ENCODE measurements around the gene SLC26A8.
"Not testable (repeated sequence)": the region's sequence is repeated elsewhere in the genome, so short reads cannot be mapped to it uniquely, and the experiment has no call there.

SLC26A8 gene

DNA sequence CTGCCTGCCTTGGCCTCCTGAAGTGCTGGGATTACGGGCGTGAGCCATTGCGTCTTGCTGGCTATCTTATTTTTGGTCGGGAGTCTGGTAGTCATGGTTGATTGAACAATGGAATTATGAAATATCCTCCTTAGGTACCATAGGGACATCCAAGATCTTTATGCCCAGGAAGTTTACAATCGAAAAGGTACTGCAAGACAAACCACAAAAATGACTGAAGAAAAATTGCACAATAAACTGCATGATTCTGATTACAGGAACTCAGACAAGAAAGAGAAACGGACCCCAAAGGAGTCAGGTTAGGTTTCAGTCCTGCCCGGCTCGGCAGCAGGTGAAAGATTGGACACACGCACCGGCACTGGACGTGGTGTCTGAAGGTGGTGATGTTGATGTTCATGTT lies 5.3 kb downstream of the SLC26A8 start:
- TF ChIP-seq, protein P1, sequence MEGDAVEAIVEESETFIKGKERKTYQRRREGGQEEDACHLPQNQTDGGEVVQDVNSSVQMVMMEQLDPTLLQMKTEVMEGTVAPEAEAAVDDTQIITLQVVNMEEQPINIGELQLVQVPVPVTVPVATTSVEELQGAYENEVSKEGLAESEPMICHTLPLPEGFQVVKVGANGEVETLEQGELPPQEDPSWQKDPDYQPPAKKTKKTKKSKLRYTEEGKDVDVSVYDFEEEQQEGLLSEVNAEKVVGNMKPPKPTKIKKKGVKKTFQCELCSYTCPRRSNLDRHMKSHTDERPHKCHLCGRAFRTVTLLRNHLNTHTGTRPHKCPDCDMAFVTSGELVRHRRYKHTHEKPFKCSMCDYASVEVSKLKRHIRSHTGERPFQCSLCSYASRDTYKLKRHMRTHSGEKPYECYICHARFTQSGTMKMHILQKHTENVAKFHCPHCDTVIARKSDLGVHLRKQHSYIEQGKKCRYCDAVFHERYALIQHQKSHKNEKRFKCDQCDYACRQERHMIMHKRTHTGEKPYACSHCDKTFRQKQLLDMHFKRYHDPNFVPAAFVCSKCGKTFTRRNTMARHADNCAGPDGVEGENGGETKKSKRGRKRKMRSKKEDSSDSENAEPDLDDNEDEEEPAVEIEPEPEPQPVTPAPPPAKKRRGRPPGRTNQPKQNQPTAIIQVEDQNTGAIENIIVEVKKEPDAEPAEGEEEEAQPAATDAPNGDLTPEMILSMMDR (IDR thresholded peaks at IDR 0.05; ENCODE audit: borderline replicate concordance, insufficient read depth, low read depth, low read length): no peak
- no peak overlapping the region for H3K4me3 ChIP-seq (ENCODE audit: low read depth, low read length)

DNA sequence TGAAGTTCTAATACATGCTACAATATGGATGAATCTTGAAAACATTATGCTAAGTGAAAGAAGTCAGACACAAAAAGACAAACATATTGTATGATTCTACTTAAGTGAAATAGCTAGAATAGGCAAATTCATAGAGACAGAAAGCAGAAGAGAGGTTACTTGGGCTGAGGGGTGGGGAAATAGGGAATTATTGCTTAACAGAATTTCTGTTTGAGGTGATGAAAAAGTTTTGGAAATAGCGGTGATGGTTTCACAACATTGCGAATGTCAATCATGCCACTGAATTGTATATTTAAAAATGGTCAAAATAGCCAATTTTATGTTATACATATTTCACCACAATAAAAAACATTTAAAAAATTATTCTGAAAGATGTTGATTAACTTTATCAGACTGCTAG lies 6.1 kb downstream of the SLC26A8 start:
- TF ChIP-seq, protein P1 (IDR thresholded peaks at IDR 0.05; ENCODE audit: borderline replicate concordance, insufficient read depth, low read depth, low read length): no peak
- H3K4me3 ChIP-seq (ENCODE audit: low read depth, low read length): no peak overlapping the region

DNA sequence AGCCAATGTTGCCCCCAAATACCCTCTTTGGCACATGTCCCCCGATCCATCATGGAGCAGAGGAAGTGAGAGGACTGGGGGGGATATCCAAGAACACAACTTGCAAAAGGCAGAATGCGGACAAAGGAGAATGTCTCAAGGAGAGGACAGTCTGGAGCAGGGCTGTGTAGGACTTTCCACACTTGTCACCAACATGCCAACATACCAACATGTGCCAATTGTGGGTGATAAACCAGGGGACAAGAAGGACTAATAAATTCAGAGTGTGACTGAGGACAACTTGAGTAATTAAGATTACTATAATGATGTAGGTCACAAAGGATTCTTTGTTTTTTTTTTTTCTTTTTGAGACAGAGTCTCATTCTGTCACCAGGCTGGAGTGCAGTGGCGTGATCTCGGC lies 8.8 kb downstream of the SLC26A8 start:
- TF ChIP-seq, protein P1 (IDR thresholded peaks at IDR 0.05; ENCODE audit: borderline replicate concordance, insufficient read depth, low read depth, low read length): no peak

DNA sequence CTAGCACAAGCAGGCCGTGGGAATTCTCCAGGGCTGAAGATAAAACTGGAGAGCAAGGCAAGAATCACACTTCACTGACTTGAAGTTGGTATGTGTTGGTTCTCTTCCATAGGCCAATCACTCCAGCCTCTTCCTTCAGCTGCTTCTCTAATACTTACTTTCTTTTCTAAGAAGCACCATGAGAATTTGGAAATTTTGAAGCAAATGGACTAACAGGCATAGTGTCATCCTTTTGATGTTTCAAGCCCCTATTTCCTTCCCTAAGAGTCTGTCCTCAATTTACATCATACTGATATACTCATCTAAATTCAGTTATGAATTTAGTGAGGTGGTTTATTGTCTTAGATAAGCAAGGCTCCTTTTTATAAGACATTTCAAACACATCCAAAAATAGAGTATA lies 24.0 kb downstream of the SLC26A8 start:
- TF ChIP-seq, protein P1 (IDR thresholded peaks at IDR 0.05; ENCODE audit: borderline replicate concordance, insufficient read depth, low read depth, low read length): no peak
- no peak overlapping the region for H3K4me3 ChIP-seq (ENCODE audit: low read depth, low read length)

More for the DNA sequence above, 8.8 kb downstream of the SLC26A8 start:
- H3K4me3 ChIP-seq (ENCODE audit: low read depth, low read length): no peak overlapping the region

DNA sequence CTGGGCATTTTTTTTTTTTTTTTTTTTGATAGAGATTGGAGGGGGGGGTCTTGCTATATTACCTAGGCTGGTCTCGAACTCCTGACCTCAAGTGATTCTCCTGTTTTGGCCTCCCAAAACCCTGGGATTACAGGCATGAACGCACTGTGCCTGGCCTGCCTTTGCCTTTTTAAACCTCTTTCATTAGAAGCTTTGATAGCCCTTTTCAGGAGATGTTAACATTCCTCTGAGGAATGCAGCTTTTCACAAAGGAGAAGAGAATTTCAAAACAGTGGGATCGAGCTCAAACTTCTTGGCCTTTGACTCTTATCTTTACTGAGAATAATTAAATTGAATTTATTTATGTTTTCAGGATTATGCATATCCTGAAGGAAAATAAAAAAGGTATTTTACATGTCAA lies 31.3 kb downstream of the SLC26A8 start:
- no peak overlapping the region for H3K4me3 ChIP-seq (ENCODE audit: low read depth, low read length)
- TF ChIP-seq, protein P1 (IDR thresholded peaks at IDR 0.05; ENCODE audit: borderline replicate concordance, insufficient read depth, low read depth, low read length): no peak

DNA sequence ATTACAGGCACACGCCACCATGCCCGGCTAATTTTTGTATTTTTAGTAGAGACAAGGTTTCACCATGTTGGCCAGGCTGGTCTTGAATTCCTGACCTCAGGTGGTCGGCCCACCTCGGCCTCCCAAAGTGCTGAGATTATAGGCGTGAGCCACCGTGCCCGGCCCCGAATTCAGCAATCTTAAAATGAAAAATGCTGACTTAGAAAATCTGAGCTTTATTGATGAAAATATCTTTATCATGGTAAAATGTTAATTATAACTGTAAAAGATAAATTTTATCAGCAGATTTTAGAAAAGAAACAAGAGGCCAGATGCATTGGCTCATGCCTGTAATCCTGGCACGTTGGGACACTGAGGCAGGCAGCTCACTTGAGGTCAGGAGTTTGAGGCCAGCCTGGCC lies 36.4 kb downstream of the SLC26A8 start:
- H3K4me3 ChIP-seq (ENCODE audit: low read depth, low read length): not testable (repeated sequence)

DNA sequence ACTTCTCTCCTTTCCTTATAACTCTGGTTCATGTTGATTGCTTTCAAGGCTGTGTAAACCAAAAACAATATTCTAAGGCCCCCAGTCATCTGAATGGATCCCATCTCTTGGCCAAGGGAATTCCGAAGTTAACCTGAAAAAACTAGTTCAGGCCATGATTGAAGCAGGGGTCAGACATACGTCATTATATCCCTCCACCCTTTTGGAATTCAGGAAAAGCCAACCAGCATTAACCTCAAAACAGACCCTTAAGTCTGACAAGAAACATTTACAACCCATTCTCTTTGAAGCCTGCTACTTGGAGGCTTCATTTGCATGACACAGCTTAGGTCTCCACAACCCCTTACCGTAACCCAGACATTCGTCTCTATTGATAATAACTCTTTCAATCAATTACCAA lies 39.7 kb downstream of the SLC26A8 start:
- TF ChIP-seq, protein P1 (IDR thresholded peaks at IDR 0.05; ENCODE audit: borderline replicate concordance, insufficient read depth, low read depth, low read length): no peak
- H3K4me3 ChIP-seq (ENCODE audit: low read depth, low read length): no peak overlapping the region
